HepG2 (cell line): ENCODE measurements around the gene PRRT2. TPM values are rescaled to one million over a fixed set of nuclear protein-coding genes. Genes with fewer than 3 reads are reported as not detected.

ENCODE experiments used
- BHLHE40 ChIP-seq: IDR thresholded peaks from 2 replicates; pipeline ENCODE4 v1.6.1; 2011; ENCODE audit warnings: low read length, improper control_type of control experiment
- CBX2 ChIP-seq, 2 experiments: fragments of 200-600 bp in 1 of 2; sonication (generic); formaldehyde crosslinking in 1 of 2; IDR thresholded peaks; 2 replicates each; pipeline versions ENCODE4 v1.7.0 to v1.8.1; 2018 to 2022; ENCODE audit warnings: low read depth in 2 of 2, low read length in 1 of 2, mild to moderate bottlenecking in 1 of 2, missing genetic modification reagents in 1 of 2
- CEBPB ChIP-seq: IDR thresholded peaks from 2 replicates; pipeline ENCODE4 v1.6.1; 2011; ENCODE audit warnings: low read depth, low read length, improper control_type of control experiment, borderline replicate concordance
- EP300 ChIP-seq, 3 experiments: sonication (generic) in 1 of 3; formaldehyde crosslinking in 1 of 3; IDR thresholded peaks; 2 replicates each; pipeline versions ENCODE4 v1.5.1 to v1.6.1; 2011 to 2020; ENCODE audit warnings: low read depth in 2 of 3, low read length in 2 of 3, borderline replicate concordance in 1 of 3, improper control_type of control experiment in 1 of 3, mild to moderate bottlenecking in 1 of 3, missing genetic modification reagents in 1 of 3, moderate library complexity in 1 of 3
- FIP1L1 ChIP-seq: fragments of 200-400 bp; formaldehyde crosslinking; IDR thresholded peaks from 2 replicates; pipeline ENCODE4 v1.6.1; 2018; ENCODE audit warnings: low read depth, mild to moderate bottlenecking, low read length, moderate library complexity, borderline replicate concordance; ENCODE audit not compliant: insufficient read depth
- HMGA1 ChIP-seq: sonication (generic); formaldehyde crosslinking; conservative IDR thresholded peaks from 2 replicates; pipeline ENCODE4 v1.4.0; 2020; ENCODE audit warnings: missing genetic modification reagents
- NPAS2 ChIP-seq: sonication (generic); formaldehyde crosslinking; IDR thresholded peaks from 2 replicates; pipeline ENCODE4 v1.8.0; 2022; ENCODE audit warnings: mild to moderate bottlenecking, missing genetic modification reagents, borderline replicate concordance
- NR2F6 ChIP-seq, 2 experiments: IDR thresholded peaks; 2 replicates each; pipeline ENCODE4 v1.6.1; 2016; ENCODE audit warnings: antibody characterized with exemption in 1 of 2, mild to moderate bottlenecking in 1 of 2
- PITX1 ChIP-seq: sonication (generic); formaldehyde crosslinking; IDR thresholded peaks from 2 replicates; pipeline ENCODE4 v1.5.1; 2020; ENCODE audit warnings: mild to moderate bottlenecking, missing genetic modification reagents
- POLR2AphosphoS2 ChIP-seq: IDR thresholded peaks from 2 replicates; pipeline ENCODE4 v1.6.1; 2011; ENCODE audit warnings: low read depth, low read length, improper control_type of control experiment
- SNAI1 ChIP-seq: sonication (generic); formaldehyde crosslinking; IDR thresholded peaks from 2 replicates; pipeline ENCODE4 v1.5.0; 2020; ENCODE audit warnings: mild to moderate bottlenecking, missing genetic modification reagents, borderline replicate concordance
- ZC3H4 ChIP-seq: sonication (generic); formaldehyde crosslinking; IDR thresholded peaks from 2 replicates; pipeline ENCODE4 v1.4.0; 2020; ENCODE audit warnings: missing genetic modification reagents, borderline replicate concordance
- ZFP36 ChIP-seq: fragments of 150-350 bp; IDR thresholded peaks from 2 replicates; pipeline ENCODE4 v1.6.1; 2018; ENCODE audit warnings: borderline replicate concordance, low read length, low read depth; ENCODE audit not compliant: partially characterized antibody
- ZFP37 ChIP-seq: sonication (generic); formaldehyde crosslinking; IDR thresholded peaks from 2 replicates; pipeline ENCODE4 v1.4.0; 2020; ENCODE audit warnings: missing genetic modification reagents, borderline replicate concordance
- ZKSCAN1 ChIP-seq: fragments of 150-350 bp; IDR thresholded peaks from 2 replicates; pipeline ENCODE4 v1.6.1; 2014; ENCODE audit warnings: low read length
- ZMAT3 ChIP-seq: sonication (generic); formaldehyde crosslinking; conservative IDR thresholded peaks from 2 replicates; pipeline ENCODE4 v1.7.0; 2021; ENCODE audit warnings: missing genetic modification reagents
- ZNF329 ChIP-seq: sonication (generic); formaldehyde crosslinking; IDR thresholded peaks from 2 replicates; pipeline ENCODE4 v1.9.0; 2021; ENCODE audit warnings: low read depth, mild to moderate bottlenecking, missing genetic modification reagents
- ZNF543 ChIP-seq: sonication (generic); formaldehyde crosslinking; IDR thresholded peaks from 2 replicates; pipeline ENCODE4 v1.4.0; 2020; ENCODE audit warnings: mild to moderate bottlenecking, missing genetic modification reagents
- ZNF761 ChIP-seq: sonication (generic); formaldehyde crosslinking; conservative IDR thresholded peaks from 2 replicates; pipeline ENCODE4 v1.4.0; 2020; ENCODE audit warnings: mild to moderate bottlenecking, missing genetic modification reagents
- ZNF766 ChIP-seq: sonication (generic); formaldehyde crosslinking; IDR thresholded peaks from 2 replicates; pipeline ENCODE4 v1.5.0; 2020; ENCODE audit warnings: missing genetic modification reagents, borderline replicate concordance
- polyA plus RNA-seq, 8 experiments: library from polyadenylated mRNA; depleted of rRNA in 3 of 8; stranded (reverse) in 7 of 8; unstranded in 1 of 8; fragments of >200 nt; fragmentation: Illumina TruSeq in 4 of 8; extraction: Trizol in 4 of 8; gene quantifications; 2 replicates each; pipeline versions ENCODE4 v1.2.1 to v1.2.3, GENCODE V29; 2011 to 2016; ENCODE audit warnings: low read depth in 4 of 8, missing spikeins in 1 of 8, mixed read lengths in 1 of 8; ENCODE audit not compliant: insufficient read depth in 1 of 8
- total RNA-seq, 5 experiments: library from RNA; depleted of rRNA; stranded (reverse); fragments of >200 nt; fragmentation: Illumina TruSeq; extraction: Trizol; gene quantifications; 2 replicates each; pipeline ENCODE4 v1.2.3, GENCODE V29; 2016; ENCODE audit warnings: low read depth in 1 of 5
- TF ChIP-seq, protein P1 (sequence below): fragments of 450-650 bp; IDR thresholded peaks from 2 replicates; pipeline ENCODE4 v1.6.1; 2016
- TF ChIP-seq, protein P2 (sequence below): sonication (generic); formaldehyde crosslinking; IDR thresholded peaks from 2 replicates; pipeline ENCODE4 v1.8.0; 2022; ENCODE audit warnings: mild to moderate bottlenecking, missing genetic modification reagents, borderline replicate concordance
- TF ChIP-seq, protein P3 (sequence below): sonication (generic); formaldehyde crosslinking; IDR thresholded peaks from 2 replicates; pipeline ENCODE4 v1.8.0; 2022; ENCODE audit warnings: mild to moderate bottlenecking, missing genetic modification reagents
- TF ChIP-seq, protein P4 (sequence below): sonication (generic); formaldehyde crosslinking; IDR thresholded peaks from 2 replicates; pipeline ENCODE4 v1.5.0; 2020; ENCODE audit warnings: mild to moderate bottlenecking, missing genetic modification reagents

PRRT2 gene
- total and polyA plus RNA-seq, 2 of the 13 experiments (the other 11 are each of a cell fraction or from before 2014, with no cell fraction given): 0.51 to 1.1 TPM

DNA sequence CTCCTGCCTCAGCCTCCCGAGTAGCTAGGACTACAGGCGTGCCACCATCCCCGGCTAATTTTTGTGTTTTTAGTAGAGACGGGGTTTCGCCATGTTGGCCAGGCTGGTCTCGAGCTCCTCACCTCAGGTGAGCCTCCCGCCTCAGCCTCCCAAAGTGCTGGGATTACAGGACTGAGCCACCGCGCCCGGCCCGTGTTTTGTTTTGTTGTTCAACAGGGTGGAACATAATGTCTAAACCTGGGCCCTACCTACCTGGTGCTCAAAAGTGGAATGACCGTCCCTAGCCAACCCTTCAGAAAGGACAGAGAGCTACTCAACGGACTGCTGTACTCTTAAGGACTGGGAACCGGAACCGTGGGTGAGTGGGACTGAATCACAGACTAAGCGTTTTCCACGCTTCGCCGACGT lies 22.2 kb upstream of the PRRT2 start (continued):
- TF ChIP-seq ZKSCAN1 (no peak), SNAI1 (CRISPR knock-in tag) (0 out of 2 replicates have a peak, but pooled peaks have one; percentile 29), EP300 (IDR thresholded peaks at IDR 0.05; ENCODE audit: low read depth in 2 of 2, low read length in 2 of 2) (no peak), EP300 (CRISPR knock-in tag; IDR thresholded peaks at IDR 0.05; ENCODE audit: borderline replicate concordance) (no peak), ZMAT3 (CRISPR knock-in tag) (0 out of 2 replicates have a peak, but pooled peaks have one; percentile 4), ZNF766 (CRISPR knock-in tag) (0 out of 2 replicates have a peak, but pooled peaks have one; percentile 4), ZFP36 (no peak), NR2F6 (IDR thresholded peaks at IDR 0.05) (no peak), NR2F6 (CRISPR knock-in tag; IDR thresholded peaks at IDR 0.05) (no peak), ZC3H4 (CRISPR knock-in tag) (peak; percentile 43; the same call in 1 of the 2 replicates), CEBPB (no peak), ZNF761 (CRISPR knock-in tag) (no peak; the same call in 1 of the 2 replicates), HMGA1 (CRISPR knock-in tag) (no peak), CBX2 (IDR thresholded peaks at IDR 0.05; ENCODE audit: low read depth, low read length) (no peak), CBX2 (CRISPR knock-in tag; IDR thresholded peaks at IDR 0.05; ENCODE audit: low read depth) (0 out of 2 replicates have a peak, but pooled peaks have one; percentile 61), PITX1 (CRISPR knock-in tag) (no peak), BHLHE40 (no peak), ZNF329 (CRISPR knock-in tag) (no peak), FIP1L1 (no peak), NPAS2 (CRISPR knock-in tag) (no peak), ZFP37 (CRISPR knock-in tag) (no peak), POLR2AphosphoS2 (no peak), ZNF543 (CRISPR knock-in tag) (peak; percentile 4; the same call in 1 of the 2 replicates)
- TF ChIP-seq, protein P1, sequence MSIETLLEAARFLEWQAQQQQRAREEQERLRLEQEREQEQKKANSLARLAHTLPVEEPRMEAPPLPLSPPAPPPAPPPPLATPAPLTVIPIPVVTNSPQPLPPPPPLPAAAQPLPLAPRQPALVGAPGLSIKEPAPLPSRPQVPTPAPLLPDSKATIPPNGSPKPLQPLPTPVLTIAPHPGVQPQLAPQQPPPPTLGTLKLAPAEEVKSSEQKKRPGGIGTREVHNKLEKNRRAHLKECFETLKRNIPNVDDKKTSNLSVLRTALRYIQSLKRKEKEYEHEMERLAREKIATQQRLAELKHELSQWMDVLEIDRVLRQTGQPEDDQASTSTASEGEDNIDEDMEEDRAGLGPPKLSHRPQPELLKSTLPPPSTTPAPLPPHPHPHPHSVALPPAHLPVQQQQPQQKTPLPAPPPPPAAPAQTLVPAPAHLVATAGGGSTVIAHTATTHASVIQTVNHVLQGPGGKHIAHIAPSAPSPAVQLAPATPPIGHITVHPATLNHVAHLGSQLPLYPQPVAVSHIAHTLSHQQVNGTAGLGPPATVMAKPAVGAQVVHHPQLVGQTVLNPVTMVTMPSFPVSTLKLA: no peak
- TF ChIP-seq, protein P2, sequence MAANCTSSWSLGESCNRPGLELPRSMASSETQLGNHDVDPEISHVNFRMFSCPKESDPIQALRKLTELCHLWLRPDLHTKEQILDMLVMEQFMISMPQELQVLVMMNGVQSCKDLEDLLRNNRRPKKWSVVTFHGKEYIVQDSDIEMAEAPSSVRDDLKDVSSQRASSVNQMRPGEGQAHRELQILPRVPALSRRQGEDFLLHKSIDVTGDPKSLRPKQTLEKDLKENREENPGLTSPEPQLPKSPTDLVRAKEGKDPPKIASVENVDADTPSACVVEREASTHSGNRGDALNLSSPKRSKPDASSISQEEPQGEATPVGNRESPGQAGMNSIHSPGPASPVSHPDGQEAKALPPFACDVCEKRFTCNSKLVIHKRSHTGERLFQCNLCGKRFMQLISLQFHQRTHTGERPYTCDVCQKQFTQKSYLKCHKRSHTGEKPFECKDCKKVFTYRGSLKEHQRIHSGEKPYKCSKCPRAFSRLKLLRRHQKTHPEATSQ: no peak
- TF ChIP-seq, protein P3, sequence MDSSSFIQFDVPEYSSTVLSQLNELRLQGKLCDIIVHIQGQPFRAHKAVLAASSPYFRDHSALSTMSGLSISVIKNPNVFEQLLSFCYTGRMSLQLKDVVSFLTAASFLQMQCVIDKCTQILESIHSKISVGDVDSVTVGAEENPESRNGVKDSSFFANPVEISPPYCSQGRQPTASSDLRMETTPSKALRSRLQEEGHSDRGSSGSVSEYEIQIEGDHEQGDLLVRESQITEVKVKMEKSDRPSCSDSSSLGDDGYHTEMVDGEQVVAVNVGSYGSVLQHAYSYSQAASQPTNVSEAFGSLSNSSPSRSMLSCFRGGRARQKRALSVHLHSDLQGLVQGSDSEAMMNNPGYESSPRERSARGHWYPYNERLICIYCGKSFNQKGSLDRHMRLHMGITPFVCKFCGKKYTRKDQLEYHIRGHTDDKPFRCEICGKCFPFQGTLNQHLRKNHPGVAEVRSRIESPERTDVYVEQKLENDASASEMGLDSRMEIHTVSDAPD (CRISPR knock-in tag): no peak
- TF ChIP-seq, protein P4, sequence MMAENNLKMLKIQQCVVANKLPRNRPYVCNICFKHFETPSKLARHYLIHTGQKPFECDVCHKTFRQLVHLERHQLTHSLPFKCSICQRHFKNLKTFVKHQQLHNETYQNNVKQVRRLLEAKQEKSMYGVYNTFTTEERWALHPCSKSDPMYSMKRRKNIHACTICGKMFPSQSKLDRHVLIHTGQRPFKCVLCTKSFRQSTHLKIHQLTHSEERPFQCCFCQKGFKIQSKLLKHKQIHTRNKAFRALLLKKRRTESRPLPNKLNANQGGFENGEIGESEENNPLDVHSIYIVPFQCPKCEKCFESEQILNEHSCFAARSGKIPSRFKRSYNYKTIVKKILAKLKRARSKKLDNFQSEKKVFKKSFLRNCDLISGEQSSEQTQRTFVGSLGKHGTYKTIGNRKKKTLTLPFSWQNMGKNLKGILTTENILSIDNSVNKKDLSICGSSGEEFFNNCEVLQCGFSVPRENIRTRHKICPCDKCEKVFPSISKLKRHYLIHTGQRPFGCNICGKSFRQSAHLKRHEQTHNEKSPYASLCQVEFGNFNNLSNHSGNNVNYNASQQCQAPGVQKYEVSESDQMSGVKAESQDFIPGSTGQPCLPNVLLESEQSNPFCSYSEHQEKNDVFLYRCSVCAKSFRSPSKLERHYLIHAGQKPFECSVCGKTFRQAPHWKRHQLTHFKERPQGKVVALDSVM (CRISPR knock-in tag): peak; percentile 89
